CD4-positive, alpha-beta T cell treated with Interleukin-15 for 1 hour (primary cell): Measurements from ENCODE around the gene MPV17.
"Not testable (repeated sequence)": the region's sequence is repeated elsewhere in the genome, so short reads cannot be mapped to it uniquely, and the experiment has no call there.

ENCODE experiments used
- DNase-seq: peaks from one replicate; pipeline ENCODE4 v3.0.0-alpha.2; 2020

The MPV17 gene

DNA sequence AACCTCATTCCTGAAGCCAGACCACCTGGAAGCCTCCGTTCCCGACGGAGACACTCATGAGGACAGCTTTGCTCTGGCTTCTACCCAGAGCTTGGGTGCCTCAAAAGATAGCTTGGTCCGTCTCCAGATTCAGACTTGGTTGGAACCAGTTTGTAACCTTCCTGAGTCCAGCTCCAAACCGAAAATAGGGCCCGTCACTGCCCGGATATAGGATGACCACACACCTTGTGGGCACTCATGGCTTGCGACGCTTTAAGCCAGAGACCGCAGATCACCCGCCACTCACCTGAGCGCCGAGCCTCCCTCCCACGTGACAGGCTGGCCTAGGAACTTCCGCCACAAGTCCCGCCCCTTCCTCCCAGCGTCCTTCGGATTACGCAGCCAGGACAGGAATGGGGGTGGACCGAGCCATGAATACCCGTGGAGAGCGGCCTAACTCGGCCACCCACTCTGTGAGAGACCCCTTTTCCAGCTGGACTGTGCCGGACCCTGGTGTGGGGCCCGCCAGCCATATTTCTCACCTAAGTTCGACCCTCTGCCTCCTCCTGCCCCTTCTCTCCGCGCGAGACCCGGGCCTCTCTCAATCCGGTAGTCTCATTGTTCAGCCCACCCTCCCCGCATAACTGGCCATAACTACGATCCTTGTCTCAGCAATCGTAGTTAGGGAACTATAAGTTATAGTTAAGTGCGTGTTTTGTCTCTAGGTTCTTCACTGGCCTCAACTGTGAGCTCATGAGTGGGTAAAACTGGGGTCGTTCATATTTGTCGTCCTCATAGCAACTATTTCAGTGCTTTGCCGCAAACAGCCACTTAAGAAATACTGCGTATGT lies at the start of gene MPV17:
MPV17 (minus strand) TSS at position 332 of the 830 bp plus-strand sequence. CDS start 580 bp downstream, outside the sequence.
- peak; percentile 86 for DNase-seq

GRCh38 chr2:27370816-27371620 lies 48.1 kb upstream of the MPV17 start:
- peak; percentile 51 for DNase-seq

GRCh38 chr2:27370026-27370815 lies 47.3 kb upstream of the MPV17 start, which contains the start of the genes EIF2B4 and SNX17:
Gene EIF2B4 (minus strand): TSS chr2:27370338. CDS start chr2:27370314, 24 bp downstream.
Gene SNX17 (plus strand): TSS chr2:27370616. CDS start chr2:27370744, 128 bp downstream.
- peak; percentile 99 for DNase-seq

GRCh38 chr2:27369471-27370025 lies 46.7 kb upstream of the MPV17 start:
- DNase-seq: no peak

- no peak for DNase-seq
Measured at GRCh38 chr2:27363933-27364332, 41.0 kb upstream of the MPV17 start.

DNA sequence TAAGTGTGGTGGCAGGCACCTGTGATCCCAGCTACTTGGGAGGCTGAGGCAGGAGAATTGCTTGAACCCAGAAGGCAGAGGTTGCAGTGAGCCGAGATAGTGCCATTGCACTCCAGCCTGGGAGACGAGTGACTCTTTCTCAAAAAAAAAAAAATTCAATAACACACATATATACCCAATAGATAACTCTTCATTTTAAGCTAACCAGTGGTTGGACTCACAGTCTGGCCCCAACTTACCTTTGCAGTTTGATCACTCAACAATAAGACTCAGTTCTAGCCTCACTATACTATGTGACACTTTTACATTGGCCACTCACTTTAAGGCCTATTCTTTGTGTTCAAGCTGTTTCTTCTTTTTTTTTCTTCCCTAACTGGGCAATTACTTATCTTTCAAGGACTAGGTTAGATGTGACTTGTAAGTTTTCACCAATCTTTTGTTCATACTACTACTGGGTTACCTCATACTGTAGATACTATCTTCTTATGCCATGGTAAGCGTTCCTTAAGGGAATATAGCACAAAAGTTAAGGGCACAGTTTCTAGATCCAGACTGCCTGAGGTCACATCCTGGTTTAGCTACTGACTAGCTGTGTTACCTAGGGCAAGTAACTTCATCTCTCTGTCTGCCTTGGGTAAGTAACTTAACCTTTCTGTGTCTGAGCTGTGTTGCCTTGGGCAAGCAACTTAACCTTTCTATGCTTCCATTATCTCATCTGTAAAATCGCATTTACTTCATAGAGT lies 40.0 kb upstream of the MPV17 start:
- DNase-seq: no peak

- peak; percentile 93 for DNase-seq
Measured at GRCh38 chr2:27356382-27357181, 33.7 kb upstream of the MPV17 start, which contains the start of gene GTF3C2. Gene GTF3C2 (minus strand): TSS chr2:27356764. CDS start chr2:27343554, 13,210 bp downstream.

DNA sequence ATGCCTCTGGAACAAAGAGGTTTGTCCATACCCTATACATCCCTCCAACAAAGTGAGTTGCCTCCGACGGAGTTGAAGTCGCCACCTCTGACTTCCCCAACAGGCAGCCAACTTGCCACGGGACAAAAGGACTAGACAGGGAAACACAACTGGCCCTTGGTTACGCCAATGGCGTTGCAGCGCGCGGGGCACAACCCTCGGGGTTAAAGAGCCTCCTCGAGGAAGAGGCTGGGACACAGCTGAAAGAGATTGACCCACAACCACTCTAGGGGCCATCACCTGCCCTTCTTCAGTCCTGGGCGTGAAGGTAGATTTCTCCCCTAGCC lies 33.1 kb upstream of the MPV17 start:
- DNase-seq: peak; percentile 53

GRCh38 chr2:27354597-27354927 lies 31.7 kb upstream of the MPV17 start:
- DNase-seq: no peak

DNA sequence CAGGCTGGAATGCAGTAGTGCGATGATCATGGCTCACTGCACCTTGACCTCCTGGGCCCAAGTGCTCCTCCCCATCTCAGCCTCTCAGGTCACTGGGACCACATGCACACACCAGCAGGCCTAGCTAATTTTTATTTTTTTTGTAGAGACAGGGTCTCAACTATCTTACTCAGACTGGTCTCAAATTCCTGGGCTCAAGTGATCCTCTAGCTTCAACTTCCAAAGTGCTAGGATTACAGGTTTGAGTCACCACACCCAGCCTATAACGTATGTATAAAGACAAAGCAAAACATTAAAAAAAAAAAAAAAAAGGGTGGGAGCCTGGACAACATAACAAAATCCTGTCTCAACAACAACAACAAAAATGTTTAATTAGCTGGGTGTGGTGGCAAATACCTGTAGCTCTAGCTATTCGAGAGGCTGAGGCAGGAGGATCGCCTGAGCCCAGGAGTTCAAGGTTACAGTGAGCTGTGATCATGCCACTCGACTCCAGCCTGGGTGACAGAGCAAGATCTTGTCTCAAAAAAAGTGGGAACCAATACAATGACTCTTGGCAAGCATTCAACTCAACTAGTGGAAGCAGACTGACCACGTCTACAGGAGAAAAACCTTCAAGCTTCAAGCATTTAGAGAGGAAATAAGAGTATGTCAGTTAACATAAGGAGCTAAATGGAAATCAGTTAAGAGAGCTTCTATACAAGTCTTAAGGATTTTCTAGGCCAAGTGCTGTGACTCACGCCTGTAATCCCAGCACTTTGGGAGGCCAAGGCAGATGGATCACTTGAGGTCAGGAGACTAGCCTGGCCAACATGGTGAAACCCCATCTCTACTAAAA lies 31.1 kb upstream of the MPV17 start:
- DNase-seq: no peak

GRCh38 chr2:27353386-27353761 lies 30.5 kb upstream of the MPV17 start:
- not testable (repeated sequence) for DNase-seq

DNA sequence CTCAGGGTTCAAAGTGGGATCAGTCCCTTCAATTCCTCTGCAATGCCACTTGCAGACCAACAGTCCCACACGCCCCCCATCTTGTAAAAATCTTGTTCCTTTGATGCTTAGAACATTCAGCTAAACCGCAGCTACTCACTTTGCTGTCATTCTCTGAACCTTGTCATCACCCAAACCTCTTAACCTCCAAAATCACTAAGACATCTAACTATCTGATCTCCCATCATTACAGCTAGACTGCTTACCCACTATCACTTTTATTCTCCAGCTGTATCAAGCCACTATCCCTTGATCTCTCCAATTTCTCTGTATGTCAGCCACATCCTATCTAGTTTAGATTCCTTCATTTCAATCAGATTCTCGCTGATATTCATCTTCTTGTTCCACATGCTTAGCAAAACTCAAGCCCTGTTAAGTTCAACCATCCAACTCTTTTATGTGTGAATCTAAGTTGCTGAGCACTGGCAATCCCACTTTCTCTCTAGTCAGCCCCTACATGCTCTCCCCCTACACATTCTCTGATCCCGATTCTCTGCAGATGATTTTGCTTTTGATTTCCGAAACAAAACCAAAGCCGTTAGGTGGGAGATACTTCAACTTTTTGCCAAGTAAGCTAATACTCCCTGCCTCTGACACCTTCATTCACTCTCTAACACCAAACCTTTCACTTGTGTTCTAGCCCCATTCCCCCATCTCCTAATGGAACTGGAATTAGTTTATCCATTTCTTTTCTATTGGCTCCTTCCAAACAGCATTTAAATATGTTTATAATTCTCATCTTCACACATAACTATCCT lies 29.1 kb upstream of the MPV17 start:
- DNase-seq: no peak

DNA sequence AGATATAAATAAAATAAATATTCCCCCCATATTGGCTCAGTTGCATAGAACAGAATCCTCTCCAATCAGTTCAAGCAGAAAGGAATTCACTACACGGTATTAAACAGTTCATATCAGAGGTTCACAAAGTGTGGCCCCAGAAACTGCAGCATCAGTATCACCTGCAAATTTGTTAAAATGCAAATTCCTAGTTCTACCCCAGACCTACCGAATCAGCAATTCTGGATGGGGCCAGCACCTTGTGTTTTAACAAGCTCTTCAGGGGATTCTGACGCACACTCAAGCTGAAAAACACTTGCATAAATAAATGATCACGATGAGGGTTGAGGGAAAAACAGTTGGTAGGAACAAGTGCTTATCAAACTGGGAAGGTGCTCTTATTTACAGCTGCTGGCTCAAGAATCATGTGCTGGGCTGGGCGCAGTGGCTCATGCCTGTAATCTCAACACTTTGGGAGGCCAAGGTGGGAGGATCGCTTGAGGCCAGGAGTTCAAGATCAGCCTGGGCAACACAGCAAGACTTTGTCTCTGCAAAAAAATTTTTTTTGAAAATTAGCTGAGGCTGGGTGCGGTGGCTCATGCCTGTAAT lies 27.3 kb upstream of the MPV17 start:
- DNase-seq: no peak

DNA sequence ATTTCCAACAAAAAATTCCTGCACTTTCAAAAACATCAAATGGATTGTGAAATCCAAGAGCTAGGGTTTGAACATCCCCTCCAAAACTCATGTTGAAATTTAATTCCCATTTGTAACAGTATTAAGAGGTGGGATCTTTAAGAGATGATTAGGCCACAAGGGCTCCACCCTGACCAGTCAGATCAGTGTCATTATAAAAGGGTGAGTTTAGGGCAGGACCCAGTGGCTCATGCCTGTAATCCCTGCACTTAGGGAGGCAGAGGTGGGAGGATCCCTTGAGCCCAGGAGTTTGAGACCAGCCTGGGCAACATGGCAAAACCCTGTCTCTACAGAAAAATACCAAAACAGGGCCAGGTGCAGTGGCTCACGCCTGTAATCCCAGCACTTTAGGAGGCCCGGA lies 24.7 kb upstream of the MPV17 start:
- no peak for DNase-seq

- no peak for DNase-seq
Measured at GRCh38 chr2:27336173-27336572, 13.3 kb upstream of the MPV17 start.

- DNase-seq: no peak
Measured at GRCh38 chr2:27335311-27335710, 12.4 kb upstream of the MPV17 start.

DNA sequence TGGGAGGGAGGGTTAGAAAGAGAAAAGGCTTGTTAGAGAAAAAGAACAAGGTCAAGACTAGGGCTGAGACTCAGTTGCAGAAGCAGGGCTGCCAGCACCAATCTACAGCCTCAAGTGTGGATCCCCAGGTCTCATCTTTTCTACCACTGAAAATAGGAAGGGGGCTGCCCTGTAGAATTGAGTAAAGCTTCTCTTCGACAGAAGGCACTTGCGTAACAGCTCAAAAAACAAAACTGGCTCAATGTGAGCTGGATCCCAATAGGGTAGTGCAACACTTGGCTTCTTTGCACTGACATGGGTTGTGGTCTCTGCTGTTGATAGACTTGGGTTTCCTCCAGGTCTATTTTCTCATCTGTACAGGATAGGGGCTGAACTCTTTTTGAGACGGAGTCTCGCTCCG lies 1.8 kb upstream of the MPV17 start:
- DNase-seq: no peak

- DNase-seq: no peak
Measured at GRCh38 chr2:27323596-27324285, 844 bp upstream of the MPV17 start.
